H7 (cell line): Measurements from ENCODE around the gene HMSD. TPM values are rescaled to one million over a fixed set of nuclear protein-coding genes. Genes with fewer than 3 reads are reported as not detected.
"Not testable (repeated sequence)": the region's sequence is repeated elsewhere in the genome, so short reads cannot be mapped to it uniquely, and the experiment has no call there.

Experiments used
- DNase-seq: peaks from one replicate; pipeline ENCODE4 v3.0.0; 2012
- H3K27me3 ChIP-seq: 2 replicates; pipeline ENCODE4 v1.6.0; 2011; ENCODE audit warnings: mild to moderate bottlenecking, low read length; ENCODE audit not compliant: control insufficient read depth, insufficient read depth
- H3K36me3 ChIP-seq: replicated peaks from 2 replicates; pipeline ENCODE4 v1.5.1; 2011; ENCODE audit warnings: low read length; ENCODE audit not compliant: control insufficient read depth, insufficient read depth
- H3K4me3 ChIP-seq: 2 replicates; pipeline ENCODE4 v1.5.1; 2011; ENCODE audit warnings: low read depth, mild to moderate bottlenecking, control low read depth, low read length, moderate library complexity; ENCODE audit not compliant: insufficient read depth
- total RNA-seq: library from RNA; depleted of rRNA; stranded (reverse); fragments of >200 nt; shearing (Covaris generic); gene quantifications from 2 replicates; pipeline ENCODE4 v1.2.3, GENCODE V29; 2014; rRNA removed

HMSD gene
- 0.15 and 0.17 TPM in 2 replicates for total RNA-seq

- peak; percentile 88 for DNase-seq
- Histone ChIP-seq H3K27me3 (peaks cover 4% of the 10 kb centered on the region), H3K36me3 (no peaks in the 10 kb centered on the region), H3K4me3 (peak within 1 kb of the TSS; percentile 44)
Measured at GRCh38 chr18:63949068-63949737, at the start of gene HMSD. Gene HMSD, plus strand, starts transcription at chr18:63949301. Its CDS starts 4,155 bp downstream, at chr18:63953456.

- Histone ChIP-seq H3K27me3 (no peaks in the 10 kb centered on the region), H3K36me3 (no peaks in the 10 kb centered on the region), H3K4me3 (no peak overlapping the region)
- DNase-seq: no peak
Measured at GRCh38 chr18:63903851-63904570, 45.1 kb upstream of the HMSD start.

- no peaks in the 10 kb centered on the region for H3K27me3 ChIP-seq
- no peak overlapping the region for H3K4me3 ChIP-seq
- H3K36me3 ChIP-seq: no peaks in the 10 kb centered on the region
- no peak for DNase-seq
Measured at GRCh38 chr18:63904694-63905093, 44.4 kb upstream of the HMSD start.

GRCh38 chr18:63905361-63905760 lies 43.7 kb upstream of the HMSD start:
- no peak for DNase-seq
- no peaks in the 10 kb centered on the region for H3K27me3 ChIP-seq
- no peak overlapping the region for H3K4me3 ChIP-seq
- no peaks in the 10 kb centered on the region for H3K36me3 ChIP-seq

GRCh38 chr18:63906056-63906455 lies 43.0 kb upstream of the HMSD start:
- Histone ChIP-seq H3K36me3 (no peaks in the 10 kb centered on the region), H3K27me3 (no peaks in the 10 kb centered on the region), H3K4me3 (no peak overlapping the region)
- no peak for DNase-seq

- DNase-seq: no peak
- Histone ChIP-seq H3K4me3 (no peak within 1 kb of the TSS), H3K27me3 (no peaks in the 10 kb centered on the region), H3K36me3 (no peaks in the 10 kb centered on the region)
Measured at GRCh38 chr18:63907664-63908063, 41.4 kb upstream of the HMSD start, which contains the start of gene SERPINB10. Gene SERPINB10, plus strand, starts transcription at chr18:63907958. Its CDS starts 7,553 bp downstream, at chr18:63915511.

GRCh38 chr18:63908858-63909257 lies 40.2 kb upstream of the HMSD start:
- DNase-seq: no peak
- H3K4me3 ChIP-seq: no peak overlapping the region
- H3K27me3 ChIP-seq: no peaks in the 10 kb centered on the region
- no peaks in the 10 kb centered on the region for H3K36me3 ChIP-seq

GRCh38 chr18:63909870-63910269 lies 39.2 kb upstream of the HMSD start:
- no peak for DNase-seq
- no peaks in the 10 kb centered on the region for H3K36me3 ChIP-seq
- H3K4me3 ChIP-seq: no peak overlapping the region
- no peaks in the 10 kb centered on the region for H3K27me3 ChIP-seq

GRCh38 chr18:63917817-63918216 lies 31.3 kb upstream of the HMSD start:
- no peaks in the 10 kb centered on the region for H3K36me3 ChIP-seq
- H3K4me3 ChIP-seq: no peak overlapping the region
- DNase-seq: no peak
- H3K27me3 ChIP-seq: no peaks in the 10 kb centered on the region

GRCh38 chr18:63922049-63922448 lies 27.1 kb upstream of the HMSD start:
- no peaks in the 10 kb centered on the region for H3K27me3 ChIP-seq
- no peaks in the 10 kb centered on the region for H3K36me3 ChIP-seq
- DNase-seq: no peak
- no peak overlapping the region for H3K4me3 ChIP-seq

- Histone ChIP-seq H3K4me3 (no peak overlapping the region), H3K27me3 (no peaks in the 10 kb centered on the region), H3K36me3 (no peaks in the 10 kb centered on the region)
- no peak for DNase-seq
Measured at GRCh38 chr18:63924551-63924950, 24.6 kb upstream of the HMSD start.

GRCh38 chr18:63928331-63928730 lies 20.8 kb upstream of the HMSD start:
- no peak for DNase-seq
- H3K4me3 ChIP-seq: no peak overlapping the region
- no peaks in the 10 kb centered on the region for H3K27me3 ChIP-seq
- no peaks in the 10 kb centered on the region for H3K36me3 ChIP-seq

- DNase-seq, H3K4me3 ChIP-seq, H3K27me3 ChIP-seq, H3K36me3 ChIP-seq: not testable (repeated sequence)
Measured at GRCh38 chr18:63929369-63929768, 19.7 kb upstream of the HMSD start.

- H3K27me3 ChIP-seq: peaks cover 4% of the 10 kb centered on the region; the same call in 1 of the 2 replicates
- H3K4me3 ChIP-seq: no peak overlapping the region
- H3K36me3 ChIP-seq: no peaks in the 10 kb centered on the region
- no peak for DNase-seq
Measured at GRCh38 chr18:63930773-63931354, 18.2 kb upstream of the HMSD start.
